Endothelial cell (in vitro differentiated cells): ENCODE data around the gene RUFY2. TPM values are rescaled to one million over a fixed set of nuclear protein-coding genes. Genes with fewer than 3 reads are reported as not detected.

Source experiments
- DNase-seq: peaks from one replicate; pipeline ENCODE4 v3.0.0; 2021; ENCODE audit warnings: low spot score
- H3K27ac Mint-ChIP-seq: one replicate; pipeline ENCODE4 v1.8.0; 2021; ENCODE audit warnings: mixed read lengths, inconsistent platforms; ENCODE audit not compliant: unreplicated experiment
- H3K27me3 Mint-ChIP-seq: one replicate; pipeline ENCODE4 v1.8.0; 2021; ENCODE audit warnings: mild to moderate bottlenecking, moderate library complexity, mixed read lengths, inconsistent platforms; ENCODE audit not compliant: unreplicated experiment
- H3K36me3 Mint-ChIP-seq: one replicate; pipeline ENCODE4 v1.8.0; 2021; ENCODE audit warnings: mild to moderate bottlenecking, low read depth, mixed read lengths, inconsistent platforms; ENCODE audit not compliant: unreplicated experiment
- H3K4me1 Mint-ChIP-seq: one replicate; pipeline ENCODE4 v1.8.0; 2021; ENCODE audit warnings: mild to moderate bottlenecking, mixed read lengths, inconsistent platforms; ENCODE audit not compliant: unreplicated experiment
- H3K4me3 Mint-ChIP-seq: one replicate; pipeline ENCODE4 v1.8.0; 2021; ENCODE audit warnings: mild to moderate bottlenecking, mixed read lengths, inconsistent platforms; ENCODE audit not compliant: unreplicated experiment
- H3K9me3 Mint-ChIP-seq: one replicate; pipeline ENCODE4 v1.8.0; 2021; ENCODE audit warnings: mixed read lengths, inconsistent platforms; ENCODE audit not compliant: unreplicated experiment
- CTCF ChIP-seq: fragments of 200-600 bp; sonication (generic); IDR thresholded peaks from one replicate; pipeline ENCODE4 v1.5.0; 2021; ENCODE audit warnings: antibody characterized with exemption; ENCODE audit not compliant: unreplicated experiment
- total RNA-seq: library from RNA; stranded (reverse); fragmentation: NEBNext Ultra II Directional; extraction: Animal tissue kit (Norgen Biotek cat#: 25700); gene quantifications from one replicate; pipeline ENCODE4 v1.2.1, GENCODE V29; 2021; ENCODE audit not compliant: unreplicated experiment

The RUFY2 gene
- total RNA-seq, 1 donor from 2014 or later: 24.7 TPM

- Mint-ChIP-seq H3K27me3 (peaks cover 12% of the 10 kb centered on the region), H3K4me1 (peaks cover 36% of the 10 kb centered on the region), H3K36me3 (peaks cover 40% of the 10 kb centered on the region), H3K4me3 (peak overlapping the region; percentile 8), H3K27ac (peak overlapping the region; percentile 6), H3K9me3 (no peaks in the 10 kb centered on the region)
- no peak for DNase-seq
- TF ChIP-seq CTCF: no peak
Measured at GRCh38 chr10:68336754-68337351, 70.2 kb downstream of the RUFY2 start.

GRCh38 chr10:68334672-68335467 is 72.2 kb downstream of the RUFY2 start:
- Mint-ChIP-seq H3K4me3 (peak overlapping the region; percentile 99), H3K9me3 (no peaks in the 10 kb centered on the region), H3K27ac (peak overlapping the region; percentile 53), H3K36me3 (peaks cover 27% of the 10 kb centered on the region), H3K4me1 (peaks cover 48% of the 10 kb centered on the region), H3K27me3 (peaks cover 16% of the 10 kb centered on the region)
- no peak for TF ChIP-seq CTCF
- no peak for DNase-seq

GRCh38 chr10:68333440-68334431 is 73.3 kb downstream of the RUFY2 start:
- no peak for DNase-seq
- Mint-ChIP-seq H3K4me1 (peaks cover 48% of the 10 kb centered on the region), H3K27me3 (peaks cover 18% of the 10 kb centered on the region), H3K4me3 (peak overlapping the region; percentile 99), H3K27ac (peak overlapping the region; percentile 100), H3K36me3 (peaks cover 21% of the 10 kb centered on the region), H3K9me3 (no peaks in the 10 kb centered on the region)
- no peak for TF ChIP-seq CTCF

- H3K4me1 Mint-ChIP-seq: peaks cover 52% of the 10 kb centered on the region
- H3K36me3 Mint-ChIP-seq: peaks cover 16% of the 10 kb centered on the region
- no peak for DNase-seq
- peak overlapping the region; percentile 100 for H3K27ac Mint-ChIP-seq
- TF ChIP-seq CTCF: no peak
- H3K9me3 Mint-ChIP-seq: no peaks in the 10 kb centered on the region
- peaks cover 18% of the 10 kb centered on the region for H3K27me3 Mint-ChIP-seq
- H3K4me3 Mint-ChIP-seq: peak overlapping the region; percentile 99
Measured at GRCh38 chr10:68333058-68333395, 74.0 kb downstream of the RUFY2 start.
